ENCODE measurements around the gene DPP3. TPM values are rescaled to one million over a fixed set of nuclear protein-coding genes. Genes with fewer than 3 reads are reported as not detected.

The DPP3 gene
- total RNA-seq, 1 donor from 2014 or later: 32.9 TPM

DNA sequence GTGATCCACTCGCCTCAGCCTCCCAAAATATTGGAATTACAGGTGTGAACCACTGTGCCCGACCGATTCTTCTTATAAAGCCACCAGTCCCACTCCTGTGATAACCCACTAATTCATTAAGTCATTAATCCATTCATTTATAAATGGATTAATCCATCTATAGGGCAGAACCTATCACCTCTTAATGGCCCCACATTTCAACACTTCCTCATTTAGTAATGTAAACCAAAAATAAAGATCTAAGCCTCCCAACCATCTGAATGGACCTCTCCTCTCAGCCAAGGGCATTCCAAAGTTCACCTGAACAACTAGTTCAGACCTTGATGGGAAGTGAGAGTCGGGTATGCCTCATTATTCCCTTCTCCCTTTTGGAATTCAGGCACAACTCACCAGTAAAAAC, 31.7 kb upstream of the DPP3 start:
- Mint-ChIP-seq H3K9me3 (ENCODE audit: unreplicated experiment) (peaks cover 4% of the 10 kb centered on the region), H3K36me3 (ENCODE audit: unreplicated experiment) (no peaks in the 10 kb centered on the region), H3K27ac (ENCODE audit: unreplicated experiment) (no peak overlapping the region), H3K27me3 (ENCODE audit: unreplicated experiment) (peaks cover 57% of the 10 kb centered on the region), H3K4me1 (ENCODE audit: unreplicated experiment) (no peaks in the 10 kb centered on the region), H3K4me3 (ENCODE audit: unreplicated experiment) (no peak overlapping the region)
- DNase-seq (ENCODE audit: extremely low spot score, unreplicated experiment): no peak
- TF ChIP-seq, protein P1, sequence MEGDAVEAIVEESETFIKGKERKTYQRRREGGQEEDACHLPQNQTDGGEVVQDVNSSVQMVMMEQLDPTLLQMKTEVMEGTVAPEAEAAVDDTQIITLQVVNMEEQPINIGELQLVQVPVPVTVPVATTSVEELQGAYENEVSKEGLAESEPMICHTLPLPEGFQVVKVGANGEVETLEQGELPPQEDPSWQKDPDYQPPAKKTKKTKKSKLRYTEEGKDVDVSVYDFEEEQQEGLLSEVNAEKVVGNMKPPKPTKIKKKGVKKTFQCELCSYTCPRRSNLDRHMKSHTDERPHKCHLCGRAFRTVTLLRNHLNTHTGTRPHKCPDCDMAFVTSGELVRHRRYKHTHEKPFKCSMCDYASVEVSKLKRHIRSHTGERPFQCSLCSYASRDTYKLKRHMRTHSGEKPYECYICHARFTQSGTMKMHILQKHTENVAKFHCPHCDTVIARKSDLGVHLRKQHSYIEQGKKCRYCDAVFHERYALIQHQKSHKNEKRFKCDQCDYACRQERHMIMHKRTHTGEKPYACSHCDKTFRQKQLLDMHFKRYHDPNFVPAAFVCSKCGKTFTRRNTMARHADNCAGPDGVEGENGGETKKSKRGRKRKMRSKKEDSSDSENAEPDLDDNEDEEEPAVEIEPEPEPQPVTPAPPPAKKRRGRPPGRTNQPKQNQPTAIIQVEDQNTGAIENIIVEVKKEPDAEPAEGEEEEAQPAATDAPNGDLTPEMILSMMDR (IDR thresholded peaks at IDR 0.05): no peak

DNA sequence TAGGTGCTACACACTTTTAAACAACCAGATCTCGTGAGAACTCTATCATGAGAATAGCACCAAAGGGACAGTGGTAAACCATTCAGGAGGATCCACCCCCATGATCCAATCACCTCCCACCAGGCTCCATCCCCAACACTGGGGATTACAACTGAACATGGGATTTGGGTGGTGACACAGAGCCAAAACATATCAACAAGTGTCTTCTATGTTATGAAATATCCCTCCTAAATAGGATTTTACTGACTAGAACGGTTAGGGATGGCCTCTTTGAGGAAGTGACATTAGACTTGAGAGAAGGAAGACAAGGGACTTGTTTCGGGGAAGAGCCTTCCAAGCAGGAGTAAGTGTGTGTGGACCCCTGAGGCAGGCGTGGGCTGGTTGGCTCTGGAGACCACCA, 29.7 kb upstream of the DPP3 start:
- H3K4me3 Mint-ChIP-seq (ENCODE audit: unreplicated experiment): no peak overlapping the region
- no peak overlapping the region for H3K27ac Mint-ChIP-seq (ENCODE audit: unreplicated experiment)
- no peak for DNase-seq (ENCODE audit: extremely low spot score, unreplicated experiment)
- H3K9me3 Mint-ChIP-seq (ENCODE audit: unreplicated experiment): no peaks in the 10 kb centered on the region
- H3K4me1 Mint-ChIP-seq (ENCODE audit: unreplicated experiment): no peaks in the 10 kb centered on the region
- peaks cover 69% of the 10 kb centered on the region for H3K27me3 Mint-ChIP-seq (ENCODE audit: unreplicated experiment)
- TF ChIP-seq, protein P1 (IDR thresholded peaks at IDR 0.05): no peak
- H3K36me3 Mint-ChIP-seq (ENCODE audit: unreplicated experiment): no peaks in the 10 kb centered on the region

DNA sequence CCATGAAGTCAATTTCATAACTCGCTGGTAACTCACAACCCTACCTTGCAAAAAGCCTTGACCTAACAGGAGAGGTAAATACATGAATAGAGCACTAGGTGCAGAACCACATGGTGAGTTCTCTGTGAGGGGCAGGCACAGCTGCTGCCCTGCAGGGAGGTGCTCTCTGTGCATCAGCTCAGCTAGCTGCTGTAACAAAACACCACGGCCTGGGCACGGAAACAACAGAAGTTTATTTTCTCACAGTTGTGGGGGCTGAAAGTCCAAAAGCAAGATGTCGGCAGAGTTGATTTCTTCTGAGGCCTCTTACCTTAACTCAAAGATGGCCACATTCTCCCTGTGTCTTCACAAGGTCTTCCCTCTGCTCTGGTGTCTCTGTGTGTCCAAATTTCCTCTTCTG, 28.6 kb upstream of the DPP3 start:
- no peaks in the 10 kb centered on the region for H3K4me1 Mint-ChIP-seq (ENCODE audit: unreplicated experiment)
- TF ChIP-seq, protein P1 (IDR thresholded peaks at IDR 0.05): no peak
- DNase-seq (ENCODE audit: extremely low spot score, unreplicated experiment): no peak
- H3K27me3 Mint-ChIP-seq (ENCODE audit: unreplicated experiment): peaks cover 60% of the 10 kb centered on the region
- H3K27ac Mint-ChIP-seq (ENCODE audit: unreplicated experiment): no peak overlapping the region
- no peak overlapping the region for H3K4me3 Mint-ChIP-seq (ENCODE audit: unreplicated experiment)
- no peaks in the 10 kb centered on the region for H3K36me3 Mint-ChIP-seq (ENCODE audit: unreplicated experiment)
- H3K9me3 Mint-ChIP-seq (ENCODE audit: unreplicated experiment): no peaks in the 10 kb centered on the region

- TF ChIP-seq, protein P1 (IDR thresholded peaks at IDR 0.05): no peak
- no peak for DNase-seq (ENCODE audit: extremely low spot score, unreplicated experiment)
- Mint-ChIP-seq H3K4me3 (ENCODE audit: unreplicated experiment) (no peak overlapping the region), H3K9me3 (ENCODE audit: unreplicated experiment) (no peaks in the 10 kb centered on the region), H3K36me3 (ENCODE audit: unreplicated experiment) (no peaks in the 10 kb centered on the region), H3K27me3 (ENCODE audit: unreplicated experiment) (peaks cover 47% of the 10 kb centered on the region), H3K27ac (ENCODE audit: unreplicated experiment) (no peak overlapping the region), H3K4me1 (ENCODE audit: unreplicated experiment) (no peaks in the 10 kb centered on the region)
These were observed 26.0 kb upstream of the DPP3 start for GRCh38 chr11:66454247-66454646.

GRCh38 chr11:66454828-66455227, 25.4 kb upstream of the DPP3 start:
- no peaks in the 10 kb centered on the region for H3K36me3 Mint-ChIP-seq (ENCODE audit: unreplicated experiment)
- H3K27ac Mint-ChIP-seq (ENCODE audit: unreplicated experiment): no peak overlapping the region
- peaks cover 45% of the 10 kb centered on the region for H3K27me3 Mint-ChIP-seq (ENCODE audit: unreplicated experiment)
- H3K9me3 Mint-ChIP-seq (ENCODE audit: unreplicated experiment): no peaks in the 10 kb centered on the region
- no peak for DNase-seq (ENCODE audit: extremely low spot score, unreplicated experiment)
- TF ChIP-seq, protein P1 (IDR thresholded peaks at IDR 0.05): no peak
- H3K4me3 Mint-ChIP-seq (ENCODE audit: unreplicated experiment): no peak overlapping the region
- no peaks in the 10 kb centered on the region for H3K4me1 Mint-ChIP-seq (ENCODE audit: unreplicated experiment)

Measured in osteocyte (in vitro differentiated cells).